HPDE6-E6E7 (cell line): ENCODE results near the gene CNNM3.

ENCODE experiments used
- DNase-seq: peaks from one replicate; pipeline ENCODE4 v3.0.0; 2011; ENCODE audit warnings: missing footprints; ENCODE audit errors: extremely low spot score

The CNNM3 gene

DNA sequence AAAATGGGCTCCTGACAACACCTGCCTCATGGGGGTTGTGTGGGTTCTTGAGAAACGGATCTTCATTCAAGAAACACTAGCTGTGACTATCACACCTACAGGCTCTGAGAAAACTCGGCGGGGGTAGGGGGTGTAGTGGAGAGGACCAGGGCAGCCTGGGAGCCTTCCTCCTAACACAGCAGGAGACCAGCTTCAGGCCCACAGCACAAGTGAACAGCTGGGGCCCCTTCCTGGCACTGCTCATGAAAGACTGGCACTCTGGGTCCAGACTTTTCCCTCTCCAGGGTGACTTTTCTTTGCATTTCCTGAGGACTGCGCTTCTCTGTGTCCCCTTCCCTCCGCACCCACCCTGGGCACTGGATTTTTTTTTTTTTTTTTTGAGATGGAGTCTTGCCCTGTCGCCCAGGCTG, 61.0 kb downstream of the CNNM3 start:
- DNase-seq: no peak

DNA sequence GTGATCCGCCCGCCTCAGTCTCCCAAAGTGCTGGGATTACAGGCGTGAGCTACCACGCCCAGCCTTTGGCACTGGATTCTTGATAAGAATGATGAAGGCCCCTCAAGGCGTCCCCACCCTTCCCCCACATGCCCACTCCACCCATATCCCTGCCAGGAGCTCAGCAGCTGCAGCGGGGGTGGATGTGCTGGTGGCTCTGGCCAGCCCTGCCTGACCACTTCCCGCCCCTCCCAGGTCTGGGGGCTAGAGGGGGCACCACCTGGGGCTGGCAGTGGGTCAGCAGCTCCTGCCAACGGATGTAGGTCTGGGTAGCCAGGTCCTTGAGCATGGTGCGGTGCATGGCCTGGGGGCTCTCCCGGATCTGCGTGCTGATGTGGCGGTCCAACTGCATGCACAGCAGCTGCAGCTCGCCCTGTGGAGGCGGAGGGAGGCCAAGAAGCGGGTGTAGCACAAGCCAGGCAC, 61.6 kb downstream of the CNNM3 start:
- DNase-seq: no peak

DNA sequence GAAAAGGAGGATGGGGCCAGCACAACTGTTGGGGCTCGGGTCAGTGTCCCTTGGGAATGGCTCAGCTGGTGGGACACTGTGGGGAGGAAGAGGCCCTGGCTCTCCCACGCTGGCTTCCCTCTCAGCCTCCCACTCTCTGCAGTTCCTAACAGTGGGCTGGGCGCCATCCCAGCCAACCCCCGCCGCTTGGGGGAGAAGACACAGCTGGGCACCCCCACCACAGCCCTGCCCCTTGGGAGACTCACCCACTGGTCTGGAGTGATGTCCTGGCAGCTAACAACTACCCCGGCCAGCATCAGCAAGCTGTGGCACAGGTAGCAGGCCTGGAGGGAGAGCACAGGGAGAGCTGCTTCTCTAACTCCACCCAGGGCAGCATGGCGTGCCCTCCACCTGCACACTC, 62.1 kb downstream of the CNNM3 start:
- no peak for DNase-seq

DNA sequence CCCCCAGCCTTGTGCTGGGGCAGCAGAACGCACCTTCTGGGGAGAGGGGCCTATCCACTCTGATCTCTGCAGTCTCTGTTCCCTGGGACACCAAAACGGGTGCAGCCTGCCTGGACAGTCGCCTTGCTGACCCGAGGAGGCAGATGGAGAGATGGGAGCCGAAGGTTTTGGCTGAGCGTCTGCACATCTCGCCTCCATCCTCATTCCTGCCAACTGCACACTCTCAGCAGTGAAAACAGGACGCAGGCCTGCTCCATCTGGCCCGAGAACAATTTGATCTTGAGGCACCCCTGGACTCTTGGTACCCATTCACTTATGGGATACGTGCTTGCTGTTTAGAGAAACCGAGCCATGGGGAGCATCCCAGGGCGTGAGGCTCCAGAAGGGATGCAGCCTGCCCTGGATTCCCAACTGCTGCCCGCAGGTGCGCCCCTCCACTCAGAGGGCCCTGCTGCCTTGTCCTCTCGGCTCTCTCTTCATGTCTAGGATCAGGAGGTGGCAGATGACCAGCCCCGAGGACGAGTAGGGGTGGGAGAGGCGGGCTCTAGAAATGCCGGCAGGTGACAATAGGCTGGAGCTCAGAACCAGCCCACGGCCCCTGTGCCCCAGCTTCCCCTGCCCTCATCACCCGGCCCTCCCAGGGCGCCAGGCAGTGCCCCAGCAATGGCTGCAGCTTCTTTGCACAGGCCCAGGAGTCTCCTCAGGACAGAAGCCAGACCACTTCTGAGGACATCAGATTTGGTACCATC, 62.9 kb downstream of the CNNM3 start:
- no peak for DNase-seq

DNA sequence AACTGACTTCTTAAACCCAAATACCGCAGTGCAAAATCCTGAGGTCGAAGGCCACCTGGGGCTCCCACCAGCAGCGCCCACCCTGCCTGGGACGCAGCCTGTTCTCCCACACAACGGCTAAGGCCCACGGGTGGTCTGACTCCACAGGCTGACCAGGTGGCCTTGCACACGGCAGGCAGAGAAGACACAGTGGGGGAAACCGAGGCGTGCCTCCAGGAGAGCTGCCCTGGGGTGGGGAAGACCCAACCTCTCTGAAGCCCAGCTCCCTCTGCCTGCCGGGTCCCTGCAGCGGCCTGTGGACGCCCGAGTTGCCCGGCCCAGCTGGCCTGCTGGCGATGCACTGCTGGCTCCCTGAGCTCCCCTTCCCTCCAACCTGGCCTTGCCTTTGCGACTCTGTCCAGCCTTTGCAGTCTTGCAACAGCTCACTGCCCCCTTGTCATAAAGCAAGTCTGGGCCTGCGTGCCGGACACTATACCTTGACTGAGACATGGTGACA, 63.5 kb downstream of the CNNM3 start:
- DNase-seq: no peak

DNA sequence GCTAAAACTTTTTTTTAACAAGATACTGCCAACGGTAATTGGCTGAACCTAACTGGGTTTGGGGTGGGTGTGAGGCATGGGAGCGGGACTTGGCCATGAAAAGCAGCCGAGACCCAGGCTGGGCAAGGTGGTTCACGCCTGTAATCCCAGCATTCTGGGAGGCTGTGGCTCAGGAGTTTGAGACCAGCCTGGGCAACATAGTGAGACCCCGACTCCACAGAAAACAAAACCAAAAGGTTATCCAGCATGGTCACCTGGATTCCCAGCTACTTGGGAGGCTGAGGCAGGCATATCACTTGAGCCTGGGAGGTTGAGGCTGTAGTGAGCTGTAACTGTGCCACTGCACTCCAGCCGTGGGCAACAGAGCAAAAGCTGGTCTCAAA, 64.8 kb downstream of the CNNM3 start:
- no peak for DNase-seq

DNA sequence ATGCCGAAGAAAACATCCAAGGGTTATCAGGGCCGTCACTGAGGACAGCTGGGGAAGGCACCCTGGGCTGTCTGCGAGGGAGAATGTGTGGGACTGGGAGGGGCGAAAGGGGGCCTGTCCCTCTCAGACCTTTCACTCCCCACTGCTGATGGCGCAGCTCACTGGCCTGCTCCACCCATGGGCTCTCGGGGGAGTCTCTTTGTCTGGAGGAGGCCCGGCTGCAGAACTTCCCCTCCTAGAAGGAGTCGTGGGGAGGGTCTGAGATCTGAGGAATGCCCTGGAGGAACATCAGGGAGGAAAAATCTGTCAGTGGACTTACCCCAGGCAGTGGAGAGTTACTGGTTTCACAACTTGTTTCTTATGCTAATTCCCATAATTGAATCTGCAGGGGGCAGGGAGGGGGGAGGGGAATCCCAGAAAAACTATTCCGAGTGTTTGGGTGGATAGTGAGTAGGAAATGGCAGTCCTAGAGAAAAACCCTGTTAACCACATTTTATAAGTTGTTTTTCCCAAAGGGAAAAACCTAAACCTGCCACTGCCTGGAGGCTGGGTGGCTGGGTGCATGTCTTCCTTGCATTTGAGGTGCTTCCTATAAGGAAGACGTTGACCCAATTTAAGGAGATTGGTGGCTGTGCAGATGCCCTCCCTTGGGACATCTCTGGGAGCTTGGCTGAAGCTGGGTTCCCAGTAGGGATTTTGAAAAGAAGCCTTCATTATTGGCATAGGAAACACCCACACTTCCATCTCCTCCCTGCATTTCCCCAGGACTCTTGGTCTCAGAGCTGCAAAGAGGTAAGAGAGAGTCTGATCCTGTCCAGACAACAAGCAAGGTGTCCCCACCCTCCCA, 65.5 kb downstream of the CNNM3 start:
- no peak for DNase-seq

DNA sequence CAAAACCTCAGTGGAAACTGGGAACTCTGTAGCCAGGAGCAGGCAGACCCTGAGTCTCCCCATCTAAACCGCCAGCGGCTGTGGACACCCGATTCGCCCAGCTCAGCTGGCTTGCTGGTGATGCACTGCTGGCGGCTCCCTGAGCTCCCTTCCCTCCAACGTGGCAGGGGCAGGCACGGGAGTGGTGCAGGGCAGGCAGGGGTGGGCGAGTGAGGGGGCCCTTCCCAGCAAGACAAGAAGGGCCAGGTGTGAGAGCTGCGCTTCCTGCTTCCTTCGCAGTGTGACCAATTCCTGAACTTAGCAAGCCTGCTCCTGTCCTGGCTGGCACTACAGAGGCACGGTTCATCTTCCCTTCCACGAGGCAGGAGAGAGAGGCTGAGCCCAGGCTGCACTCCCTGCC, 66.2 kb downstream of the CNNM3 start:
- DNase-seq: no peak

DNA sequence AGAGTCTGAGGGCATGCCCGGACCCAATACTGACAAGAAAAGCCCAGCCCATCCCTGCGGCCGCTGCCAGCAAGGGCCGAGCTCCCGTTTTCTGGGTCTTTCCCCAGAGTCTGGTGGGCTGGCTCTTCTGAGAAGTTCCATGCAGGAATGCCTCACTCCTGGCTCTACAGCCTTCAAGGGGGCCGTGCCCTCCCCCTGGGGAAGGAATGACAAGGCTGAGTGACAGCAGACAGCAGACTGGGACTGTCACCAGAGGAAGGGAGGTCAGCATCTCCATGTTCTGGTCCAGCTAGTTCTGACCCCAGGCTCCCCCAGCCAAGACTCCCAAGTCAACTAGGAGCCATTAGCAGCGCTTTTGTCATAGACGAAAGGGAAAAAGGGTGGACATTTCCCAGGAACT, 66.8 kb downstream of the CNNM3 start:
- DNase-seq: no peak

DNA sequence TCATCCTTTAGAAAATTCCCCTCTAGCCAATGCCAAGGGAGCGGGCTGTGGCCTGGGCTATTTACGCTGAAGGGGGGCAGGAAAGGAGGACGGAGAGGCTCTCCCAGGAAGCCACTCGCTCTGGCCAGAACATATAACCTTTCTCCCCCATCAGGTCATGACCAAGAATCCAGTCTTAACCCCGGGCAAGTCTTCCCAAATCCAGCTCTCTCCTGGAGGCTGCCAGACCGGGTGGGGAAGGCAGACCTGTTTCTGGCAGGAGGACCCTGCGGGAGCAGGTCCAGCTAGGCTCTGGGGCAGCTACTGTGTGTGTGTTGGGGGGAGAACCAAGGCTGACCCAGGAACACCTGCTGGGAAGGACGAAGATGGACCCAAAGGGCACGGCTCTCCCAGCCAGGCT, 67.2 kb downstream of the CNNM3 start:
- DNase-seq: no peak
